ENCODE measurements around the gene HOXC9. TPM values are rescaled to one million over a fixed set of nuclear protein-coding genes. Genes with fewer than 3 reads are reported as not detected.

Gene HOXC9
- total and polyA plus RNA-seq, 2 of the 4 experiments (the other 2 are of a cell fraction): 0.26 TPM; not detected in 1

- no peaks in the 10 kb centered on the region for H3K79me1 ChIP-seq (ENCODE audit: low read depth in 1 of 2, low read length in 2 of 2)
- ATAC-seq (ENCODE audit: low read depth): no peak
- H2AK5ac ChIP-seq (ENCODE audit: low read depth, low read length): no peak overlapping the region
- no peak for TF ChIP-seq CHD1 (IDR thresholded peaks at IDR 0.05; ENCODE audit: low read depth, low read length)
- TF ChIP-seq MXI1 (IDR thresholded peaks at IDR 0.05; ENCODE audit: borderline replicate concordance, low read depth, low read length): no peak
- no peak for TF ChIP-seq NFE2L2 (IDR thresholded peaks at IDR 0.05; ENCODE audit: low read depth, low read length)
- no peak for TF ChIP-seq USF2 (IDR thresholded peaks at IDR 0.05; ENCODE audit: low read depth, low read length)
- TF ChIP-seq POLR2A (IDR thresholded peaks at IDR 0.05; ENCODE audit: low read depth, low read length): no peak
- no peak for TF ChIP-seq MAZ (IDR thresholded peaks at IDR 0.05; ENCODE audit: borderline replicate concordance, low read depth, low read length)
- no peak for TF ChIP-seq RFX5 (IDR thresholded peaks at IDR 0.05; ENCODE audit: low read depth, low read length)
- no peak for TF ChIP-seq RCOR1 (IDR thresholded peaks at IDR 0.05; ENCODE audit: insufficient replicate concordance, low read length)
- TF ChIP-seq MAFK (IDR thresholded peaks at IDR 0.05; ENCODE audit: low read depth, low read length): no peak
- no peak for TF ChIP-seq ELK1 (IDR thresholded peaks at IDR 0.05; ENCODE audit: borderline replicate concordance, low read depth, low read length)
- no peak for TF ChIP-seq FOS (IDR thresholded peaks at IDR 0.05; ENCODE audit: low read depth, low read length)
- TF ChIP-seq SMC3 (IDR thresholded peaks at IDR 0.05; ENCODE audit: low read depth, low read length): no peak
- TF ChIP-seq CEBPB (IDR thresholded peaks at IDR 0.05; ENCODE audit: low read depth, low read length): no peak
- no peak for TF ChIP-seq BHLHE40 (IDR thresholded peaks at IDR 0.05; ENCODE audit: low read depth, low read length)
- BruUV-seq (replicated peaks): no TSS peak
- H3K14ac ChIP-seq (replicated peaks; ENCODE audit: low read depth, low read length): no peak overlapping the region
- WGBS, 2 experiments (ENCODE audit: extremely low coverage in 2 of 2, insufficient read length in 1 of 2): 3% methylated on average over 46 of the region's 86 CpGs; no CpG with 5 or more reads in 1 of the 2 experiments
- CTCF ChIA-PET: no interaction called here
- H3K9me3 ChIP-seq (ENCODE audit: control insufficient read depth, insufficient read depth, low read length): peaks cover 3% of the 10 kb centered on the region
- H3K18ac ChIP-seq (ENCODE audit: low read depth, low read length): no peak overlapping the region
- H3K4me2 ChIP-seq (ENCODE audit: low read depth, low read length): no peak overlapping the region
- H2BK5ac ChIP-seq (ENCODE audit: low read depth, low read length, poor library complexity, severe bottlenecking): no peak overlapping the region
- no peaks in the 10 kb centered on the region for H3K36me3 ChIP-seq (ENCODE audit: control insufficient read depth, insufficient read depth, low read length)
- no peaks in the 10 kb centered on the region for H3K4me1 ChIP-seq (ENCODE audit: control insufficient read depth, insufficient read depth, low read length)
- no peak overlapping the region for H2BK20ac ChIP-seq (ENCODE audit: low read depth, low read length)
- POLR2A ChIA-PET (ENCODE audit: unreplicated experiment): no interaction called here
- peaks cover 96% of the 10 kb centered on the region for H3K27me3 ChIP-seq (ENCODE audit: control insufficient read depth, insufficient read depth, low read length)
- H2AFZ ChIP-seq (replicated peaks; ENCODE audit: low read length, poor library complexity): no peak overlapping the region
- H4K91ac ChIP-seq (ENCODE audit: insufficient read depth, low read depth, low read length): no peak overlapping the region
- H3K27ac ChIP-seq (ENCODE audit: insufficient read depth, low read length): no peak overlapping the region
- no peaks in the 10 kb centered on the region for H3K9me1 ChIP-seq (ENCODE audit: insufficient read depth, low read length)
- no peak for DNase-seq
- H3K4ac ChIP-seq (ENCODE audit: low read depth, low read length): no peak overlapping the region
- dilution Hi-C loops (cut with HindIII; ENCODE audit: low sequenced_read_pairs, unreplicated experiment): no loop called here
- H2AK9ac ChIP-seq (replicated peaks; ENCODE audit: low read depth, low read length, poor library complexity): no peak overlapping the region
- no peak overlapping the region for H3K23ac ChIP-seq (ENCODE audit: low read depth, low read length)
- no peak overlapping the region for H4K5ac ChIP-seq (ENCODE audit: low read depth, low read length)
- in situ Hi-C loops (cut with MboI; ENCODE audit: low sequenced_read_pairs): no loop called here
- intact Hi-C loops (cut with micrococcal nuclease): no loop called here
- no peak overlapping the region for H3K56ac ChIP-seq (ENCODE audit: extremely low read depth, insufficient read depth, low read length)
- no peak overlapping the region for H2BK15ac ChIP-seq (ENCODE audit: low read depth, low read length)
- no peak overlapping the region for H4K8ac ChIP-seq (ENCODE audit: low read depth in 2 of 2, low read length in 2 of 2)
- H2BK120ac ChIP-seq (ENCODE audit: low read depth, low read length): no peak overlapping the region
- H3K9ac ChIP-seq (ENCODE audit: low read depth, low read length): no peak overlapping the region
- no peak overlapping the region for H3K4me3 ChIP-seq (ENCODE audit: insufficient read depth, low read depth, low read length)
- no peaks in the 10 kb centered on the region for H4K20me1 ChIP-seq (ENCODE audit: insufficient read depth, low read length)
These were observed 44.8 kb upstream of the HOXC9 start for GRCh38 chr12:53955036-53955775.
